SK-N-SH treated with all-trans-retinoic acid at 6 μM for 48 hours (cell line): ENCODE data around the gene SNPH.

Experiments used
- ARNTL ChIP-seq: fragments of 450-650 bp; formaldehyde crosslinking; IDR thresholded peaks from 2 replicates; pipeline ENCODE4 v1.5.0; 2020; ENCODE audit warnings: low read depth, mild to moderate bottlenecking, moderate library complexity, borderline replicate concordance
- ESRRG ChIP-seq: fragments of 250-450 bp; sonication (Bioruptor Pico); IDR thresholded peaks from 2 replicates; pipeline ENCODE4 v1.6.1; 2021; ENCODE audit warnings: mild to moderate bottlenecking
- ISL1 ChIP-seq: fragments of 250-450 bp; sonication (Bioruptor Pico); IDR thresholded peaks from 2 replicates; pipeline ENCODE4 v2.1.2; 2022; ENCODE audit warnings: mild to moderate bottlenecking, moderate library complexity
- OSR1 ChIP-seq: fragments of 250-450 bp; sonication (Bioruptor Pico); IDR thresholded peaks from 2 replicates; pipeline ENCODE4 v1.8.0; 2022; ENCODE audit warnings: moderate library complexity, mild to moderate bottlenecking, inconsistent platforms
- TCF4 ChIP-seq: fragments of 250-450 bp; sonication (Bioruptor Pico); IDR thresholded peaks from 2 replicates; pipeline ENCODE4 v1.8.0; 2021; ENCODE audit warnings: mild to moderate bottlenecking, moderate library complexity, borderline replicate concordance
- ZFP3 ChIP-seq: fragments of 250-450 bp; sonication (Bioruptor Pico); IDR thresholded peaks from 2 replicates; pipeline ENCODE4 v1.5.0; 2020; ENCODE audit warnings: mild to moderate bottlenecking, moderate library complexity
- ZFP30 ChIP-seq: fragments of 450-650 bp; formaldehyde crosslinking; IDR thresholded peaks from 2 replicates; pipeline ENCODE4 v1.5.0; 2022; ENCODE audit warnings: mild to moderate bottlenecking, moderate library complexity
- ZNF70 ChIP-seq: fragments of 450-650 bp; formaldehyde crosslinking; IDR thresholded peaks from 2 replicates; pipeline ENCODE4 v1.5.0; 2020; ENCODE audit warnings: mild to moderate bottlenecking, moderate library complexity
- TF ChIP-seq, protein P1 (sequence below): fragments of 250-450 bp; sonication (Bioruptor Pico); IDR thresholded peaks from 2 replicates; pipeline ENCODE4 v1.8.0; 2020; ENCODE audit warnings: mild to moderate bottlenecking, moderate library complexity, borderline replicate concordance

DNA sequence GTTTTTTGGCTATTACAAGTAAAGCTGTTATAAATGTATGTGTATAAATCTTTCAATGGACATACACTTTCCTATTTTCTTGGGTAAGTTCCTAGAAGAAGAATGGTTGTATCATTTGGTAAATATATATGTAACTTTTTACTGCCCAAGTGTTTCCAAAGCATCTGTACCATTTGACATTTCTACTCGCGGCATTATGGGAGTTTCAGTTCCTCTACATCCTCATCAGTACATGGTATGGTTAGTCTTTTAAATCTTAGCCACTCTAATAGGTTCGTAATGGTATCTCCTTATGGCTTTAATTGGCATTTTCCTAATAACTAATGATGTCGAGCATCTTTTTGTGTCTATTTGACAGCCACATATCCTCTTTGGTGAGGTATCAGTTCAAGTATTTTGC is 12.9 kb downstream of the SNPH start:
- no peak for TF ChIP-seq TCF4 (CRISPR knock-in tag)
- TF ChIP-seq OSR1 (CRISPR knock-in tag) = no peak
- no peak for TF ChIP-seq ZFP3 (CRISPR knock-in tag)
- no peak for TF ChIP-seq ARNTL (CRISPR knock-in tag)
- TF ChIP-seq, protein P1, sequence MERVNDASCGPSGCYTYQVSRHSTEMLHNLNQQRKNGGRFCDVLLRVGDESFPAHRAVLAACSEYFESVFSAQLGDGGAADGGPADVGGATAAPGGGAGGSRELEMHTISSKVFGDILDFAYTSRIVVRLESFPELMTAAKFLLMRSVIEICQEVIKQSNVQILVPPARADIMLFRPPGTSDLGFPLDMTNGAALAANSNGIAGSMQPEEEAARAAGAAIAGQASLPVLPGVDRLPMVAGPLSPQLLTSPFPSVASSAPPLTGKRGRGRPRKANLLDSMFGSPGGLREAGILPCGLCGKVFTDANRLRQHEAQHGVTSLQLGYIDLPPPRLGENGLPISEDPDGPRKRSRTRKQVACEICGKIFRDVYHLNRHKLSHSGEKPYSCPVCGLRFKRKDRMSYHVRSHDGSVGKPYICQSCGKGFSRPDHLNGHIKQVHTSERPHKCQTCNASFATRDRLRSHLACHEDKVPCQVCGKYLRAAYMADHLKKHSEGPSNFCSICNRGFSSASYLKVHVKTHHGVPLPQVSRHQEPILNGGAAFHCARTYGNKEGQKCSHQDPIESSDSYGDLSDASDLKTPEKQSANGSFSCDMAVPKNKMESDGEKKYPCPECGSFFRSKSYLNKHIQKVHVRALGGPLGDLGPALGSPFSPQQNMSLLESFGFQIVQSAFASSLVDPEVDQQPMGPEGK (CRISPR knock-in tag) = no peak
- no peak for TF ChIP-seq ZFP30
- TF ChIP-seq ESRRG (CRISPR knock-in tag) = no peak
- no peak for TF ChIP-seq ZNF70 (CRISPR knock-in tag)
- no peak for TF ChIP-seq ISL1
